IPS DF 6.9 (cell line): Measurements from ENCODE around the gene RAB33A.

Source experiments
- DNase-seq: peaks from one replicate; pipeline ENCODE4 v3.0.0-alpha.2; 2013; ENCODE audit warnings: low read depth, low spot score
- H3K27ac ChIP-seq: one replicate; pipeline ENCODE4 v1.5.1; 2013; ENCODE audit warnings: low read length, control low read depth
- H3K27me3 ChIP-seq: 2 replicates; pipeline ENCODE4 v1.6.1; 2013; ENCODE audit warnings: mild to moderate bottlenecking, low read length; ENCODE audit not compliant: control insufficient read depth, insufficient read depth
- H3K36me3 ChIP-seq: 2 replicates; pipeline ENCODE4 v1.6.1; 2013; ENCODE audit warnings: low read length; ENCODE audit not compliant: control insufficient read depth, insufficient read depth
- H3K4me1 ChIP-seq: 2 replicates; pipeline ENCODE4 v1.6.1; 2013; ENCODE audit warnings: low read length; ENCODE audit not compliant: control insufficient read depth, insufficient read depth
- H3K4me3 ChIP-seq: 2 replicates; pipeline ENCODE4 v1.5.1; 2013; ENCODE audit warnings: mild to moderate bottlenecking, low read length
- H3K9me3 ChIP-seq: 2 replicates; pipeline ENCODE4 v1.6.1; 2013; ENCODE audit warnings: low read length, inconsistent platforms; ENCODE audit not compliant: control insufficient read depth, insufficient read depth
- WGBS: extraction: QIAGEN DNeasy Blood & Tissue Kit; methylation state at CpG from one replicate; pipeline ENCODE4 v1.1.7; 2013; ENCODE audit warnings: mixed read lengths, missing lambda C conversion rate; ENCODE audit not compliant: insufficient read length, insufficient coverage; 5-methylcytosine and 5-hydroxymethylcytosine counted together

Gene RAB33A

GRCh38 chrX:130172127-130172845 lies 524 bp downstream of the RAB33A start:
- peaks cover 6% of the 10 kb centered on the region; the same call in 1 of the 2 replicates for H3K27me3 ChIP-seq
- H3K9me3 ChIP-seq, result no peaks in the 10 kb centered on the region
- no peaks in the 10 kb centered on the region for H3K36me3 ChIP-seq
- no peak for DNase-seq
- H3K4me3 ChIP-seq, result peak overlapping the region; percentile 47; the same call in 1 of the 2 replicates
- no peak overlapping the region for H3K27ac ChIP-seq
- no CpG with 5 or more reads among the region's 34 CpGs for WGBS
- H3K4me1 ChIP-seq, result no peaks in the 10 kb centered on the region

GRCh38 chrX:130173190-130173895 lies 1.6 kb downstream of the RAB33A start:
- WGBS, result no CpG with 5 or more reads among the region's 7 CpGs

GRCh38 chrX:130174045-130174704 lies 2.4 kb downstream of the RAB33A start:
- WGBS, result no CpG with 5 or more reads among the region's 10 CpGs
- Histone ChIP-seq H3K4me1 (no peaks in the 10 kb centered on the region), H3K9me3 (no peaks in the 10 kb centered on the region), H3K36me3 (no peaks in the 10 kb centered on the region), H3K27ac (no peak overlapping the region), H3K4me3 (no peak overlapping the region), H3K27me3 (peaks cover 6% of the 10 kb centered on the region; the same call in 1 of the 2 replicates)
- DNase-seq, result no peak

More at GRCh38 chrX:130173190-130173895, 1.6 kb downstream of the RAB33A start:
- no peak overlapping the region for H3K4me3 ChIP-seq
- no peak overlapping the region for H3K27ac ChIP-seq
- H3K36me3 ChIP-seq, result no peaks in the 10 kb centered on the region
- H3K27me3 ChIP-seq, result peaks cover 6% of the 10 kb centered on the region; the same call in 1 of the 2 replicates
- DNase-seq, result no peak
- H3K4me1 ChIP-seq, result no peaks in the 10 kb centered on the region
- H3K9me3 ChIP-seq, result no peaks in the 10 kb centered on the region

- no peaks in the 10 kb centered on the region for H3K36me3 ChIP-seq
- no CpG with 5 or more reads among the region's 2 CpGs for WGBS
- no peak overlapping the region for H3K27ac ChIP-seq
- no peaks in the 10 kb centered on the region for H3K4me1 ChIP-seq
- no peaks in the 10 kb centered on the region for H3K9me3 ChIP-seq
- H3K27me3 ChIP-seq, result peaks cover 6% of the 10 kb centered on the region; the same call in 1 of the 2 replicates
- DNase-seq, result no peak
- no peak overlapping the region for H3K4me3 ChIP-seq
Observed at GRCh38 chrX:130174937-130175336, 3.2 kb downstream of the RAB33A start.

- Histone ChIP-seq H3K36me3 (no peaks in the 10 kb centered on the region), H3K9me3 (no peaks in the 10 kb centered on the region), H3K4me3 (no peak overlapping the region), H3K27me3 (peaks cover 6% of the 10 kb centered on the region; the same call in 1 of the 2 replicates), H3K4me1 (no peaks in the 10 kb centered on the region), H3K27ac (no peak overlapping the region)
- no peak for DNase-seq
Observed at GRCh38 chrX:130176354-130176776, 4.6 kb downstream of the RAB33A start.

- no peak overlapping the region for H3K27ac ChIP-seq
- no peak overlapping the region for H3K4me3 ChIP-seq
- no peaks in the 10 kb centered on the region for H3K4me1 ChIP-seq
- H3K36me3 ChIP-seq, result no peaks in the 10 kb centered on the region
- no CpG with 5 or more reads among the region's 4 CpGs for WGBS
- peaks cover 5% of the 10 kb centered on the region; the same call in 1 of the 2 replicates for H3K27me3 ChIP-seq
- H3K9me3 ChIP-seq, result no peaks in the 10 kb centered on the region
- no peak for DNase-seq
Observed at GRCh38 chrX:130176942-130177341, 5.2 kb downstream of the RAB33A start.

- DNase-seq, result no peak
- H3K9me3 ChIP-seq, result no peaks in the 10 kb centered on the region
- no CpG with 5 or more reads among the region's 5 CpGs for WGBS
- no peaks in the 10 kb centered on the region for H3K4me1 ChIP-seq
- no peak overlapping the region for H3K4me3 ChIP-seq
- no peaks in the 10 kb centered on the region for H3K36me3 ChIP-seq
- H3K27ac ChIP-seq, result no peak overlapping the region
- H3K27me3 ChIP-seq, result no peaks in the 10 kb centered on the region
Observed at GRCh38 chrX:130179170-130179569, 7.4 kb downstream of the RAB33A start.

- no peak for DNase-seq
- Histone ChIP-seq H3K4me1 (no peaks in the 10 kb centered on the region), H3K27me3 (no peaks in the 10 kb centered on the region), H3K4me3 (no peak overlapping the region), H3K36me3 (no peaks in the 10 kb centered on the region), H3K27ac (no peak overlapping the region), H3K9me3 (no peaks in the 10 kb centered on the region)
- WGBS, result no CpG with 5 or more reads among the region's 7 CpGs
Observed at GRCh38 chrX:130179579-130180215, 7.9 kb downstream of the RAB33A start.

GRCh38 chrX:130184168-130184567 lies 12.4 kb downstream of the RAB33A start:
- H3K4me1 ChIP-seq, result no peaks in the 10 kb centered on the region
- H3K27me3 ChIP-seq, result no peaks in the 10 kb centered on the region
- no peak for DNase-seq
- H3K4me3 ChIP-seq, result no peak overlapping the region
- H3K27ac ChIP-seq, result no peak overlapping the region
- H3K36me3 ChIP-seq, result no peaks in the 10 kb centered on the region
- no peaks in the 10 kb centered on the region for H3K9me3 ChIP-seq
- no CpG with 5 or more reads among the region's 11 CpGs for WGBS

- DNase-seq, result no peak
Observed at GRCh38 chrX:130184857-130185256, 13.1 kb downstream of the RAB33A start.

More at GRCh38 chrX:130184857-130185256, 13.1 kb downstream of the RAB33A start:
- no peak overlapping the region for H3K27ac ChIP-seq
- H3K4me1 ChIP-seq, result no peaks in the 10 kb centered on the region
- WGBS, result no CpG with 5 or more reads among the region's 2 CpGs
- H3K9me3 ChIP-seq, result no peaks in the 10 kb centered on the region
- no peaks in the 10 kb centered on the region for H3K27me3 ChIP-seq
- no peak overlapping the region for H3K4me3 ChIP-seq
- H3K36me3 ChIP-seq, result no peaks in the 10 kb centered on the region
